ENCODE results near the gene NHLRC3.

GRCh38 chr13:39037880-39038568 lies at the start of gene NHLRC3, which contains the start of gene PROSER1:
- TF ChIP-seq EP300 (IDR thresholded peaks at IDR 0.05; ENCODE audit: low read depth), result no peak
- TF ChIP-seq CTCF (IDR thresholded peaks at IDR 0.05), result peak in 2 of 5 experiments; percentile 37 to 45

All from transverse colon (tissue), 3 donors.